ENCODE results near the gene SEMA4A. TPM values are rescaled to one million over a fixed set of nuclear protein-coding genes. Genes with fewer than 3 reads are reported as not detected.
"Not testable (repeated sequence)": the region's sequence is repeated elsewhere in the genome, so short reads cannot be mapped to it uniquely, and the experiment has no call there.

The SEMA4A gene
- total RNA-seq, 1 experiment from 2014 or later: 2.0 TPM

DNA sequence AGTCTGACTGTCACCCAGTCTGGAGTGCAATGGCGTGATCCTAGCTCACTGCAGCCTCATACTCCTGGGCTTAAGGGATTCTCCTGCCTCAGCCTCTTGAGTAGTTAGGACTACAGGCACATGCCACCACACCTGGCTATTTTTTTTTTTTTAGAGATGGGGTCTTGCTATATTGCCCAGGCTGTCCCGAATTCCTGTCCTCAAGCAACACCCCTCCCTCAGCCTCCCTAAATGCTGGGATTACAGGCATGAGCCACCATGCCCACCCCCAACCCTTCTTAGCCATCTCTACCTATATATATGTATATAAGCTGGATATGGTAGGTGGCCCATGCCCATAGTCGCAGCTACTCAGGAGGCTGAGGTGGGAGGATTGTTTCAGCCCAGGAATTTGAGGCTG is 27.1 kb downstream of the SEMA4A start:
- in situ Hi-C loops (cut with HindIII; ENCODE audit: low sequenced_read_pairs): no loop called here
- DNase-seq (ENCODE audit: low spot score): no peak

DNA sequence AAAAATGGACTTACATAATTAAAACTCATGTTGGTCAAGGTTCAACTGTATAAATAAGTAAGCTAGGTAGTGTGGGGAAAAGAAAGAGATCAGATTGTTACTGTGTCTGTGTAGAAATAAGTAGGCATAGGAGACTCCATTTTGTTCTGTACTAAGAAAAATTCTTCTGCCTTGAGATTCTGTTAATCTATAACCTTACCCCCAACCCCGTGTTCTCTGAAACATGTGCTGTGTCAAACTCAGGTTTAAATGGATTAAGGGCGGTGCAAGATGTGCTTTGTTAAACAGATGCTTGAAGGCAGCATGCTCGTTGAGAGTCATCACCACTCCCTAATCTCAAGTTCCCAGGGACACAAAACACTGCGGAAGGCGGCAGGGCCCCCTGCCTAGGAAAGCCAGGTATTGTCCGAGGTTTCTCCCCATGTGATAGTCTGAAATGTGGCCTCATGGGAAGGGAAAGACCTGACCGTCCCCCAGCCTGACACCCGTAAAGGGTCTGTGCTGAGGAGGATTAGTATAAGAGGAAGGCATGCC is 28.1 kb downstream of the SEMA4A start:
- in situ Hi-C loops (cut with HindIII; ENCODE audit: low sequenced_read_pairs); DNase-seq (ENCODE audit: low spot score): not testable (repeated sequence)

- DNase-seq (ENCODE audit: low spot score); in situ Hi-C loops (cut with HindIII; ENCODE audit: low sequenced_read_pairs): not testable (repeated sequence)
Observed at GRCh38 chr1:156182010-156182779, 28.8 kb downstream of the SEMA4A start.

GRCh38 chr1:156186347-156187177 is 33.2 kb downstream of the SEMA4A start:
- DNase-seq (ENCODE audit: low spot score); in situ Hi-C loops (cut with HindIII; ENCODE audit: low sequenced_read_pairs): not testable (repeated sequence)

DNA sequence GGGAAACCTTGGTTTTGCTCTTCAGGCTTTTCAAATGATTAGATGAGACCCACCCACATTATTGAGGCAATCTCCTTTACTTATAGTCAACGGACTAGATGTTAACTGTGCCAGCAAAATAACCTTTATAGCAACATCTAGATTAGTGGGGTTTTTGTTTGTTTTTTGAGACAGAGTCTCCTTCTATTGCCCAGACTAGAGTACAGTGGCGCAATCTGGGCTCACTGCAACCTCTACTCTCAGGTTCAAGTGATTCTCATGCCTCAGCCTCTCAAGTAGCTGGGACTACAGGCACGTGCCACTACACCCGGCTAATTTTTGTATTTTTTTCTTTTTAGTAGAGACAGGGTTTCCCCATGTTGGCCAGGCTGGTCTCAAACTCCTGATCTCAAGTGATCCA is 36.9 kb downstream of the SEMA4A start:
- in situ Hi-C loops (cut with HindIII; ENCODE audit: low sequenced_read_pairs); DNase-seq (ENCODE audit: low spot score): not testable (repeated sequence)

GRCh38 chr1:156191292-156191964 is 38.0 kb downstream of the SEMA4A start:
- no peak for DNase-seq (ENCODE audit: low spot score)
- in situ Hi-C loops (cut with HindIII; ENCODE audit: low sequenced_read_pairs): no loop called here

DNA sequence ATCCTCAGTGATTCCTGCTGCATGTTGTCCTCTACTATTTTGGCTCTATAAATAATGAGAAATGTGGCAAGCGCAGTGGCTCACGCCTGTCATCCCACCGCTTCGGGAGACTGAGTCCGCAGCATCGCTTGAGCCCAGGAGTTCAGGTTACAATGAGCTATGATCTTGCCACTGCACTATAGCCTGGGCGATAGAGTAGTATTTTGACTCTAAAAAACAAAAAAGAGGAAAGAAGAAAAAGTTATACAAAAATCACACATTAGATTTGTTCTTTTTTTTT is 39.8 kb downstream of the SEMA4A start:
- no peak for DNase-seq (ENCODE audit: low spot score)
- in situ Hi-C loops (cut with HindIII; ENCODE audit: low sequenced_read_pairs): no loop called here

GRCh38 chr1:156193488-156194299 is 40.3 kb downstream of the SEMA4A start, which contains the start of gene SLC25A44:
Gene SLC25A44, plus strand, starts transcription at chr1:156194104. Its CDS starts 5,744 bp downstream, at chr1:156199848.
- DNase-seq (ENCODE audit: low spot score): peak; percentile 100
- in situ Hi-C loops (cut with HindIII; ENCODE audit: low sequenced_read_pairs): no loop called here

DNA sequence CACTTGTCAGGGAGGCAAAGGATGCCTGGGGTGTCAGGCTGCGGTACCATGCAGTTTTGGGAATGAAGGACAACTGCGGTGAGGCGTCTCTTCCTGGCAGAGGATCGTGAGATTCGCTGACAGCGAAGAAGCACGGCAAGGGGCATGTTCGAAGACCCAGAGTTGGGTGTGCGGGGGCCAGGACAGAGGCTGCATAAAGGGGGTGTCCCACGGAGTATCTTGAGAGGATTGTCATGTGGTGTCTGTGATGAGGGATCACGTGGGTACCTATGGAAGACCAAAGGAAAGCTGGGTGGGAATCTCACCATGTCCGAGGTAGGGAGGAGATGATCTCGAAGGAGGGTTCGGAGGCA is 40.9 kb downstream of the SEMA4A start:
- in situ Hi-C loops (cut with HindIII; ENCODE audit: low sequenced_read_pairs): no loop called here
- DNase-seq (ENCODE audit: low spot score): no peak

- no peak for DNase-seq (ENCODE audit: low spot score)
- in situ Hi-C loops (cut with HindIII; ENCODE audit: low sequenced_read_pairs): no loop called here
Observed at GRCh38 chr1:156195853-156196252, 42.5 kb downstream of the SEMA4A start.

DNA sequence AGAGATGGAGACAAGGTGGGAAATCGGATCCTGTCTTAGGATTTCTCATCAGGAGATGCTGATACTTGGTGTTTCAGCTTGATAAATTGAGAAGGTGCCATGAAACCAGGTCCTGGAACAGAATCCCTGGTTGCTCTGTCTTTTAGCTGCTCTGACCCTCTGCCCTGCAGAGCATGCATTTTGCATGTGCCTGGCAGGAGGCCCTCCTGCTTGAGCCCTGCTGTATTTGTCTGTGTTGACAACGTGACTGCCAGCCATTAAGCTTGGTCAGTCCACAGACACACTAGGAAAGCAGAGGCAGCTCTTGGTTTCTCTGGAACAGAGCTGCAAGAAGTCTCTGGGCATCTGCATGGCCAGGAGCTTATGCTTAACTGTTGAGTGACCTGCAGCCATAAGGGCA is 43.1 kb downstream of the SEMA4A start:
- in situ Hi-C loops (cut with HindIII; ENCODE audit: low sequenced_read_pairs): no loop called here
- no peak for DNase-seq (ENCODE audit: low spot score)

GRCh38 chr1:156198831-156199349 is 45.5 kb downstream of the SEMA4A start:
- in situ Hi-C loops (cut with HindIII; ENCODE audit: low sequenced_read_pairs): no loop called here
- no peak for DNase-seq (ENCODE audit: low spot score)

GRCh38 chr1:156200044-156200443 is 46.7 kb downstream of the SEMA4A start:
- no peak for DNase-seq (ENCODE audit: low spot score)
- in situ Hi-C loops (cut with HindIII; ENCODE audit: low sequenced_read_pairs): no loop called here

- in situ Hi-C loops (cut with HindIII; ENCODE audit: low sequenced_read_pairs): no loop called here
- no peak for DNase-seq (ENCODE audit: low spot score)
Observed at GRCh38 chr1:156203331-156203730, 49.9 kb downstream of the SEMA4A start.

DNA sequence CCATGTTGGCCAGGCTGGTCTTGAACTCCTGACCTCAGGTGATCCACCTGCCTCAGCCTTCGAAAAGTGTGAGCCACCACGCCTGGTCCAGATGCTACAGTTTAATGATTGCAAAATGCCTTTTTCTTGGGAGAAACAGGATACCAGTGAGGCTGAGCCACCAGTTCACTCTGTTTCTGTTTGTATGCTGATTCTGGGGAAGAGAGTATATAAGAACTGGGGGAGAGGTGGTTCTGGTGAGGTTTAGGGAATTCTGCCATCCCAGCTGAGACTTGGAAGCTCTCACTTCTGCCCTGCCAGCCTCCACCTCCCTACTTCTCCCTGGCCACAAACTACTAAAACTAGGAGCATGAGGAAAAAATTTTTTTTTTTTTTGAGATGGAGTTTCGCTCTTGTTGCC is 51.3 kb downstream of the SEMA4A start:
- in situ Hi-C loops (cut with HindIII; ENCODE audit: low sequenced_read_pairs): no loop called here
- no peak for DNase-seq (ENCODE audit: low spot score)

- DNase-seq (ENCODE audit: low spot score): no peak
- in situ Hi-C loops (cut with HindIII; ENCODE audit: low sequenced_read_pairs): no loop called here
Observed at GRCh38 chr1:156211243-156211642, 57.9 kb downstream of the SEMA4A start.

DNA sequence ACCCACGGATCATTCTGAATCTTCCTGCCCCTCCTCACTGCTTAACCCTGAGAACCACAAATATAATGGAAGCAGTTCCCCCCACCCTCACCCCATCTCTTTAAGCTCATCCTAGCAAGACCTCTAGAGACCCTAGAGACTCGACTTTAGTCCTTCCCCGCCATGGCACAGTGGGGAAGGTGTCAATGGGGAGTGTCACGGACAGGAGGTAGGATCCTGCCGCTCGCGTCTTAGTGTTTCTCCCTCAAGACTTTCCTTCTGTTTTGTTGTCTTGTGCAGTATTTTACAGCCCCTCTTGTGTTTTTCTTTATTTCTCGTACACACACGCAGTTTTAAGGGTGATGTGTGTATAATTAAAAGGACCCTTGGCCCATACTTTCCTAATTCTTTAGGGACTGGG is 58.7 kb downstream of the SEMA4A start:
- in situ Hi-C loops (cut with HindIII; ENCODE audit: low sequenced_read_pairs): no loop called here
- no peak for DNase-seq (ENCODE audit: low spot score)

DNA sequence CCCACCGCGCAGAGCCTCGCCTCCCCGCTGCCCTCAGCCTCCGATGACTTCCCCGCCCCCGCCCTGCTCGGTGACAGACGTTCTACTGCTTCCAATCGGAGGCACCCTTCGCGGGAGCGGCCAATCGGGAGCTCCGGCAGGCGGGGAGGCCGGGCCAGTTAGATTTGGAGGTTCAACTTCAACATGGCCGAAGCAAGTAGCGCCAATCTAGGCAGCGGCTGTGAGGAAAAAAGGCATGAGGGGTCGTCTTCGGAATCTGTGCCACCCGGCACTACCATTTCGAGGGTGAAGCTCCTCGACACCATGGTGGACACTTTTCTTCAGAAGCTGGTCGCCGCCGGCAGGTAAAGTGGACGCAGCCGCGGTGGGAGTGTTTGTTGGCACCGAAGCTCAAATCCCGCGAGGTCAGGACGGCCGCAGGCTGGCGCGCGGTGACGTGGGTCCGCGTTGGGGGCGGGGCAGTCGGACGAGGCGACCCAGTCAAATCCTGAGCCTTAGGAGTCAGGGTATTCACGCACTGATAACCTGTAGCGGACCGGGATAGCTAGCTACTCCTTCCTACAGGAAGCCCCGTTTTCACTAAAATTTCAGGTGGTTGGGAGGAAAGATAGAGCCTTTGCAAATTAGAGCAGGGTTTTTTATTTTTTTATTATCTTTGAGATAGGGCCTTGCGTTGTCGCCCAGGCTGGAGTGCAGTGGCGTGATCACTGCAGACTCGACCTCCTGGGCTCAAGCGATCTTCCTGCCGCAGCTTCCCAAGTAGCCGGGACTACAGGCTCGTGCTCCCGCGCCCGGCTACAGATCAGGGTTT is 59.7 kb downstream of the SEMA4A start, which contains the start of gene PMF1:
TSS of gene PMF1 (plus strand) at position 175 of the 811 bp plus-strand sequence. CDS start at position 184, 9 bp downstream.
- DNase-seq (ENCODE audit: low spot score): peak; percentile 97
- in situ Hi-C loops (cut with HindIII; ENCODE audit: low sequenced_read_pairs): no loop called here

Data from G401 (cell line).